NCI-H526 treated with DMSO at 0.1 percent for 48 hours (cell line): ENCODE results near the gene EPHB6.

Experiments used
- DNase-seq: peaks from one replicate; lab custom pipeline; 2025; lab: John Stamatoyannopoulos, UW

EPHB6 gene

GRCh38 chr7:142876991-142877910 is 22.4 kb downstream of the EPHB6 start:
- no peak for DNase-seq

DNA sequence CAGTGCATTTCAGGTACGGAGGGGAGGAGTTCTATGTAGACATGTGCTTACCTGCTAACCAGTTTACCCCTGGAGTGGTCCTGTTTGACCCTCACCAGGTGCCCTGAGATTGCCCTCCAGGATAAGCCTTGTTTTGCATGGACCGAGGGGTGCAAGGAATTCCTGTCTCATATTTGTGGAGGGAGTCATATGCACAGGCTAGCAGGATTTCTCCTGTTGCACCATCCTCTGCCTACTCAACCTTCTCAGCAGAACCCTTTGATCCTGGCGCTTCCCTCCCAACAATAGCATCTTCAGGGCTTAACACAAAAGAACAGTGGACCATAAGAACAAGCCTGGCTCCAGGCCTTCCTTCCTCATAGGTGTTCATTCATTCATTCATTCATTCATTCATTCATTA is 23.4 kb downstream of the EPHB6 start:
- DNase-seq = no peak

DNA sequence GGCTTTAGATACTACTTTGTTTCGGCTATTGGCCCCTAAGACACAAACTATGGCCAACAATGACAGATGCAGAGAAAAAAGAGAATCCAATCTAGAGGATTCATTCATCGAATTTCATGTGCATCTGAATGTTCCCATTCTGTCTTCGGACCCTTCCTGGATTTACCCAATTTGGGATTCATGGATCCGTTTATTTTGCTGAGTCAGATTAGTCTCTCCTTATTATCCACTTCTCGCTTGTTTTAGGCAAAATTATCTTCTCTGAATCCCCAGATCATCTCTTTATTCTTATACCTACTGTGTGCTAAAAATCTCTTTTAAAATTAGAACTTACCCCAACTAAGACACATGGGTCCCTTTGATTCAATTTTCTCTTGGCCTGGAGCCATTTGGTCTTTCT is 24.2 kb downstream of the EPHB6 start:
- no peak for DNase-seq

GRCh38 chr7:142880876-142881505 is 26.1 kb downstream of the EPHB6 start:
- DNase-seq = no peak

GRCh38 chr7:142881586-142882337 is 26.9 kb downstream of the EPHB6 start:
- DNase-seq = no peak

DNA sequence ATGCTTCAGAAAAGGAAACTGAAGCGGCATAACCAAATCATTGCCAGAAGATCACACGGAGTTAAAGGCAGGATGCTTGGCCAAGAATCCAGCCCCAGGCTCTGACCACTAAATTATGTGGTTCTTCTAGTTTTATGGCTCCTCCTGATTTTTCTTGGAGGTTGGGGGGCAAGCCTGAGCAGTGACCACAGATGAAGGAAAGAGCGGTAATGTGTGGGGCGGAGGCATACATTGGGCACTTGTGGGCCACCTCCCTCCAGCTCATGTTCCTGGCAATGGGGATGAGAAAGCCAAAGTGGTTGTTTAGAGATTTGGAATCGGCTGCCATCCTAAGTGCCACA is 27.4 kb downstream of the EPHB6 start:
- no peak for DNase-seq

- DNase-seq = no peak
Observed at GRCh38 chr7:142883145-142883544, 28.3 kb downstream of the EPHB6 start.

DNA sequence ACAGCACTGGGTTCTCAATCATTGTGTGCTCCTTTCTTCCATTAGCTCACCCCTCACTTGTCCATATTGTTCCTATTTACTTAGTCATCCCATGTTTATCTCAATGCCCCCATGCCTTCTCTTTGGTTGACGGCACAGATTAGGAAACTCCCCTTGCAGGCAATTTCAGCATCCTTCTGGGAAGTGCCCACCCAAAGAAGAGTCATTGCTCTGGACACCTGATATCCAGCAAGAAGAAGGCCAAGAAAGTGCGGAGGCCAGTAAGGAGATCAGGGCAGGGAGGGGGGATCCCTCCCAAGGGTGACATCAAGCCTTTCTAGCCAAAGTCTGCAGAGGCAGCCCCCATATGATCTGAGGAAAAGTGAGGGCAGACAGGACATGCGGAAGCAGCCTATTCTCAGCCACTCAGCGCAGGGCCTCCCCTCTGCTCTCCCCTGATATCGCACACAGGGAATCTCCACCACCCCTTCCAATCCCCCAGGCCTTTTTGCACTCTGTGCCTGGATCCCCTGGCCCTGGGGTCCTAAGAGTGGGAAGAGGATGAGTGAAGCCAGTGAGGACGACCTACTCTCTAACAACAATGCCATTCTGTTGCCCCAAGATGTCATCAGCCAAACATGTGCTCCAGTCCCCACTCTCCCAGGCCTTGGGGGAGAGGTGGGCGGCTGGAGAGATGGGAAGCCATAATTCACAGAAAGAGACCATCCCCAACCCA is 28.9 kb downstream of the EPHB6 start:
- DNase-seq = no peak

DNA sequence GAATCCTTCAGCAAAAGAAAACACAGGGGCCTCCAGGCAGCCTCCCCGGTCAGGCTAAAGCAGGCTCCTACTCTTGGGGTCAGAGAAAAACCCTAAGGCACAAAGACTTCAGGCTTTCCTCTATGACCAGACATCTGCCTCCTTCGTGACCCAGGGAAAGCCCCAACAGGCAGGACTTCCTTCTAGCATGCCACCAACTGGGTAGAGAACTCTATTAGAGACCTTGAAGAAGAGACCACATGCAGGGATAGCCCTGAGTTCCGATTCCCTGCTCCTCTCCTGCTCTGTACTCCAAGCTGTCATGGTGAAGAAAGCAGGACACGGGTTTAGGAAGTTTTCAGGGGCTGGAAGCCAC is 29.4 kb downstream of the EPHB6 start:
- DNase-seq = no peak

- DNase-seq = no peak
Observed at GRCh38 chr7:142885311-142886230, 30.7 kb downstream of the EPHB6 start, which contains the start of gene TRPV6. TRPV6 (minus strand) TSS chr7:142885745.

DNA sequence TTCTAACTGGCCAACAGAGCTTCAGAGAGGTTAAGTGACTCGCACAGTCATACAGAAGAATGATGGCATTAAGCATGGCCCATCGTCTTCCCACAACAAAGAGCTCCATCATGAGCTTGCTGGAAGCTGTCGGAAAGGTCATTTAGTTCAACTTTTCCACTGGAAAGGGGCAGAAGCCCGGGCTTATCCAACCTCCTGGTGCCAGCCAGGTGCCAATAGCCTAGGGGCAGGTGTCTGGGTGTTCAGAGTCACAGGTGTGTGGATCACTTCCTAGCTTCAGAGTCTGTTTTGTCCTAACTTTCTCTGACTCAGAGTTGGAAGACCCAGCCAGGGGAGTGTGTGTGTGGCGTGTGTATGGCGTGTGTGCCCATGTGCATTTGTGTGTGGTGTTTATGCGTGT is 32.0 kb downstream of the EPHB6 start:
- DNase-seq = no peak

DNA sequence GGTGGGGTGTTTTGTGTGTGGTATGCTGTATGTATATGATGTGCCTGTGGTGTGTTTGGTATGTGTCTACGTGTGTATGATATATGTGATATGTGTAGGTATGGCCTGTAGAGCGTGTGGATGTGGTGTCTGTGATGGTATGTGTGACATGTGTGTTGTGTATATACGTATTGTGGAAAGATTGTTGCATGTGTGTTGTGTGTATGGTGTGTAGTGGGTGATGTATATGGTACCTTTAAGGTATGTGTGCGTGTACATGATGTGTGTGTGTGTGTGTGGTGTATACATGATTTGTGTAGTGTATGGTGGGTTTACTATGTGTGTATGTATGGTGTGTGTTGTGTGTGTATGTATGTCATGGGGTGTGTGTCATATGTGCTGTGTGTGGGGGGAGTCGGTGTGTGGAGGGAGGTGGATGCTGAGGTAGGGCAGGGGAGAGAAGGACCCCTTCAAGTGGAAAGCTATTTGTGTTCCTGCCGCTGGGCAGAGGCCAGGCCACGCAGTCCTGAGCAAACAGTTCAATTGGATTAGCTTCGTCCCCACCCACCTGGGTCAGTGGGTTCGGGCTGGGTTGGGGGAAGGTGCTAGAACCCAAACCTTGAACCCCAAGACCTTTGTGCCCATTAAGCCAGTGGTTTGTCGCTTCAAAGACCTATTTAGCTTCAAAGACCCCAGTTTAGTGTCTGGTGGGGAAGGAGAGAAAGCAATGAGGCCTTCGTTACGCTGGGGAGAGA is 32.6 kb downstream of the EPHB6 start:
- DNase-seq = no peak

DNA sequence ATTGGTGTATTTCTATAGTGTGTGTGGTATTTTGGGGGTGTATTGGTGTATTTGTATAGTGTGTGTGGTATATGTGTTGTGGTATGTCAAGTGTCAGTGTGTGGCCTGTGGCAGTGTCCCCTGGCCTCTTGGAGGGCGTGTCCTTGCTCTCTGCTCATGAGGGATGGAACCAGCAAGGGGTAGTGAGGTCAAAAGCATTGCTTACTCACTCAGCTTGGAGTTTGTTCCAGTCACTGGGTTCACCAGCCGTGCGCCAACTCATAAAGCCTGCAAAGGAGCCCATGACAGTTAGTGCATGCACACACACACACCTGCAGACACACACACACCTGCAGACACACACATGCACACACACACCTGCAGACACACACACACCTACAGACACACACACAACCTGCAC is 34.9 kb downstream of the EPHB6 start:
- no peak for DNase-seq

GRCh38 chr7:142890874-142891485 is 36.1 kb downstream of the EPHB6 start:
- DNase-seq = no peak

- DNase-seq = no peak
Observed at GRCh38 chr7:142891490-142892082, 36.7 kb downstream of the EPHB6 start.

GRCh38 chr7:142892951-142893350 is 38.1 kb downstream of the EPHB6 start:
- DNase-seq = no peak

GRCh38 chr7:142894112-142894984 is 39.5 kb downstream of the EPHB6 start:
- DNase-seq = no peak

GRCh38 chr7:142894985-142895593 is 40.2 kb downstream of the EPHB6 start:
- DNase-seq = no peak
